ENCODE measurements around the gene CEBPA. TPM values are rescaled to one million over a fixed set of nuclear protein-coding genes. Genes with fewer than 3 reads are reported as not detected.

CEBPA gene
- total RNA-seq, 2 experiments from 2014 or later = 0.84 to 1.4 TPM

GRCh38 chr19:33346665-33347064 lies 44.3 kb upstream of the CEBPA start:
- intact Hi-C loops (cut with DNase I, micrococcal nuclease) = no loop called here
- DNase-seq (no peak), ATAC-seq (ENCODE audit: poor library complexity) (no peak)
- Mint-ChIP-seq H3K4me1 (ENCODE audit: low read depth) (no peaks in the 10 kb centered on the region), H3K9me3 (no peaks in the 10 kb centered on the region), H3K27me3 (peaks cover 65% of the 10 kb centered on the region), H3K36me3 (ENCODE audit: low read depth) (no peaks in the 10 kb centered on the region), H3K4me3 (no peak overlapping the region), H3K27ac (no peak overlapping the region)
- CTCF ChIA-PET = no interaction called here
- Histone ChIP-seq H3K9me3 (ENCODE audit: control insufficient read depth in 1 of 2, insufficient read depth in 1 of 2, low read length in 2 of 2) (peaks cover 0 to 4% of the 10 kb centered on the region in 2 experiments), H3K36me3 (ENCODE audit: insufficient read depth, low read length) (no peaks in the 10 kb centered on the region), H3K4me3 (ENCODE audit: low read length) (no peak overlapping the region), H3K27me3 (ENCODE audit: control insufficient read depth in 1 of 2, insufficient read depth in 2 of 2, low read length in 2 of 2) (peaks cover 19 to 35% of the 10 kb centered on the region in 2 experiments), H3K27ac (ENCODE audit: low read depth in 1 of 2, low read length in 2 of 2) (no peak overlapping the region), H3K4me1 (ENCODE audit: insufficient read depth, low read length) (no peaks in the 10 kb centered on the region)
- POLR2A ChIA-PET = interaction anchor here (1.0 kb wide), 1 partner anchor 27 kb away, joined by 3 read pairs; the partner anchor contains the start of gene CEBPG
- TF ChIP-seq, protein P1, sequence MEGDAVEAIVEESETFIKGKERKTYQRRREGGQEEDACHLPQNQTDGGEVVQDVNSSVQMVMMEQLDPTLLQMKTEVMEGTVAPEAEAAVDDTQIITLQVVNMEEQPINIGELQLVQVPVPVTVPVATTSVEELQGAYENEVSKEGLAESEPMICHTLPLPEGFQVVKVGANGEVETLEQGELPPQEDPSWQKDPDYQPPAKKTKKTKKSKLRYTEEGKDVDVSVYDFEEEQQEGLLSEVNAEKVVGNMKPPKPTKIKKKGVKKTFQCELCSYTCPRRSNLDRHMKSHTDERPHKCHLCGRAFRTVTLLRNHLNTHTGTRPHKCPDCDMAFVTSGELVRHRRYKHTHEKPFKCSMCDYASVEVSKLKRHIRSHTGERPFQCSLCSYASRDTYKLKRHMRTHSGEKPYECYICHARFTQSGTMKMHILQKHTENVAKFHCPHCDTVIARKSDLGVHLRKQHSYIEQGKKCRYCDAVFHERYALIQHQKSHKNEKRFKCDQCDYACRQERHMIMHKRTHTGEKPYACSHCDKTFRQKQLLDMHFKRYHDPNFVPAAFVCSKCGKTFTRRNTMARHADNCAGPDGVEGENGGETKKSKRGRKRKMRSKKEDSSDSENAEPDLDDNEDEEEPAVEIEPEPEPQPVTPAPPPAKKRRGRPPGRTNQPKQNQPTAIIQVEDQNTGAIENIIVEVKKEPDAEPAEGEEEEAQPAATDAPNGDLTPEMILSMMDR (IDR thresholded peaks at IDR 0.05) = no peak

DNA sequence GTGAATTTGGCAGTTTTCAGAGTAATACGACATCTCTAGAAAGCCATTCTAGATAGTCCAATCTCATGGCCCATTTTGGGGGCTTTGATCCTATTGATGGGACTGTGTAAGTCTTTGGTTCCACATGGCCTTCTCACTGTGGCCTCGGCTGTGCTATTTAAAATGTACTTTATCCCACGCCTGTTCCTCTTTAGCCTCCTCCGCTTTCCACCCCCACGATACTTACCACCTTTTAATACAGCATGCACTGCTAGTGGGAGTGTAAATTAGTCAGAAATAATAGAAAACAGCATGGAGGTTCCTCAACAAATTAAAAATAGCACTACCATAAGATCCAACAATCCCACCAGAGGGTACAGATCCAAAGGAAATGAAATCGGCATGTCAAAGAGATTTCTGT lies 42.8 kb upstream of the CEBPA start:
- POLR2A ChIA-PET = no interaction called here
- no peak for DNase-seq
- H3K9me3 ChIP-seq (ENCODE audit: control insufficient read depth in 1 of 2, insufficient read depth in 1 of 2, low read length in 2 of 2) = no peaks in the 10 kb centered on the region
- CTCF ChIA-PET = no interaction called here
- H3K27me3 ChIP-seq (ENCODE audit: control insufficient read depth in 1 of 2, insufficient read depth in 2 of 2, low read length in 2 of 2) = peaks cover 19 to 35% of the 10 kb centered on the region in 2 experiments
- Mint-ChIP-seq H3K27ac (no peak overlapping the region), H3K36me3 (ENCODE audit: low read depth) (no peaks in the 10 kb centered on the region), H3K9me3 (no peaks in the 10 kb centered on the region), H3K4me3 (no peak overlapping the region), H3K27me3 (peaks cover 71% of the 10 kb centered on the region), H3K4me1 (ENCODE audit: low read depth) (no peaks in the 10 kb centered on the region)
- no peaks in the 10 kb centered on the region for H3K36me3 ChIP-seq (ENCODE audit: insufficient read depth, low read length)
- H3K4me3 ChIP-seq (ENCODE audit: low read length) = no peak overlapping the region
- ATAC-seq (ENCODE audit: poor library complexity) = no peak
- H3K4me1 ChIP-seq (ENCODE audit: insufficient read depth, low read length) = no peaks in the 10 kb centered on the region
- TF ChIP-seq, protein P1 (IDR thresholded peaks at IDR 0.05) = no peak
- H3K27ac ChIP-seq (ENCODE audit: low read depth in 1 of 2, low read length in 2 of 2) = no peak overlapping the region
- intact Hi-C loops (cut with DNase I, micrococcal nuclease) = no loop called here

DNA sequence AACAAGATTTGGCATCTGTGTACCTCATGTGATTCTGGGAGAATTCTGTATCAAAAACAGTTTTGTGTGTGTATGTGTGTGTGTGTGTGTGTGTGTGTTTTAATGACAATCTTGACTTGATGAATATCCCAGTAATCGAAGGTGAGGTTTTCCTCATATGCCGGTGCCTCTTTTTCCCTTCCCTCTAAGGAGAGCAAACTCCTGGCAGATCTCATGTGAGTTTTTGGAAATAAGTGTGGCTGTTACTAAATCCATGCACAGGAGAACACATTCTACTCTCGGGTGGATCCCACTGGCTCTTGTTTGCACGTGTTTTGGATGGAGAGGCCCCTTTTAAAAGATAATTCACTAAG lies 42.2 kb upstream of the CEBPA start:
- DNase-seq (no peak), ATAC-seq (ENCODE audit: poor library complexity) (no peak)
- intact Hi-C loops (cut with DNase I, micrococcal nuclease) = no loop called here
- Histone ChIP-seq H3K36me3 (ENCODE audit: insufficient read depth, low read length) (no peaks in the 10 kb centered on the region), H3K4me1 (ENCODE audit: insufficient read depth, low read length) (no peaks in the 10 kb centered on the region), H3K9me3 (ENCODE audit: control insufficient read depth in 1 of 2, insufficient read depth in 1 of 2, low read length in 2 of 2) (no peaks in the 10 kb centered on the region), H3K27ac (ENCODE audit: low read depth in 1 of 2, low read length in 2 of 2) (no peak overlapping the region), H3K27me3 (ENCODE audit: control insufficient read depth in 1 of 2, insufficient read depth in 2 of 2, low read length in 2 of 2) (peaks cover 19 to 31% of the 10 kb centered on the region in 2 experiments), H3K4me3 (ENCODE audit: low read length) (no peak overlapping the region)
- Mint-ChIP-seq H3K27ac (no peak overlapping the region), H3K9me3 (no peaks in the 10 kb centered on the region), H3K4me1 (ENCODE audit: low read depth) (no peaks in the 10 kb centered on the region), H3K36me3 (ENCODE audit: low read depth) (no peaks in the 10 kb centered on the region), H3K4me3 (no peak overlapping the region), H3K27me3 (peaks cover 71% of the 10 kb centered on the region)
- CTCF ChIA-PET = no interaction called here
- POLR2A ChIA-PET = no interaction called here
- TF ChIP-seq, protein P1 (IDR thresholded peaks at IDR 0.05) = no peak

Measured in CD4-positive, alpha-beta T cell (primary cell).